GM12892 (cell line): Measurements from ENCODE around the gene CPAMD8.

Experiments used
- POLR2A ChIP-seq: IDR thresholded peaks from 2 replicates; pipeline ENCODE4 v1.6.1; 2011; ENCODE audit warnings: low read depth, low read length, control low read depth
- TAF1 ChIP-seq: IDR thresholded peaks from 2 replicates; pipeline ENCODE4 v1.6.1; 2011; ENCODE audit warnings: low read depth, mild to moderate bottlenecking, control low read depth, low read length, borderline replicate concordance

DNA sequence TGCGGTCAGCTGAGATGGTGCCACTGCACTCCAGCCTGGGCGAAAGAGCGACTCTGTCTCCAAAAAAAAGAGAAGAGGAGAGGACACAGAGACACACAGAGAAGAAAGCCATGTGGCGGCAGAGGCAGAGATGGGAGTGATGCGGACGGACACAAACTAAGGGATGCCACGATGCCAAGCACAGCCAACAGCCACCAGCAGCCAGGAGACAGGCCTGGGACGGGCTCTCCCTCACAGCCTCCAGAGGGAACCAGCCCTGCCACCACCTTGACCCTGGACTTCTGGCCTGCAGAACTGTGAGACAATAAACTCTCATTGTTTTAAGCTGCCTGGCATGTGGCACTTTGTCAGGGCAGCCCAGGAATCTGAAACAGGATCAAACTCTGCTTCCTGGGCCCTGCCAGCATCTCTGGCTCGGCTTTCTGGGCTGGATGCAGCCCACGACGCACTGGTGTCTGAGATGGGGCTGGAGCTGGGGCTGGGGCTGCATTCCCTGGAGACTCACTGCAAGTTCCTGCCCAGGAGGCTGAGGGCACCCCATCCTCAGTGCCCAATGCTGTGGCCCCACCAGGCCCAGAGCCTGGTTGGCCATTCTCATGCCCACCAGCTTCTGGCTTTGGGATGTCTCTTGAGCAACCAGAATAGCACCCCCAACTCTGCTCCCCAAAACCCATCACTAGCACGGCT, 134.8 kb downstream of the CPAMD8 start:
- TF ChIP-seq POLR2A (no peak), TAF1 (no peak)
